ENCODE data around the gene MEGF6.

Gene MEGF6

GRCh38 chr1:3453891-3454810 lies 157.2 kb downstream of the MEGF6 start, which contains the start of gene ARHGEF16:
ARHGEF16 (plus strand) TSS chr1:3454665; CDS start chr1:3463085, 8,420 bp downstream.
- peak; percentile 52 for DNase-seq

- peak; percentile 77 for DNase-seq
These were observed 158.0 kb downstream of the MEGF6 start for GRCh38 chr1:3453203-3453761.

GRCh38 chr1:3452866-3453175 lies 158.5 kb downstream of the MEGF6 start:
- DNase-seq = no peak

GRCh38 chr1:3451994-3452865 lies 159.1 kb downstream of the MEGF6 start:
- DNase-seq = no peak

GRCh38 chr1:3450983-3451382 lies 160.3 kb downstream of the MEGF6 start:
- DNase-seq = no peak

- no peak for DNase-seq
These were observed 161.0 kb downstream of the MEGF6 start for GRCh38 chr1:3450202-3450863.

GRCh38 chr1:3444736-3445135 lies 166.6 kb downstream of the MEGF6 start:
- no peak for DNase-seq

GRCh38 chr1:3444298-3444697 lies 167.0 kb downstream of the MEGF6 start:
- DNase-seq = no peak

- no peak for DNase-seq
These were observed 167.5 kb downstream of the MEGF6 start for GRCh38 chr1:3443807-3444206.

GRCh38 chr1:3442901-3443300 lies 168.4 kb downstream of the MEGF6 start:
- no peak for DNase-seq

GRCh38 chr1:3442331-3442730 lies 169.0 kb downstream of the MEGF6 start:
- DNase-seq = no peak

- no peak for DNase-seq
These were observed 169.4 kb downstream of the MEGF6 start for GRCh38 chr1:3441880-3442279.

- DNase-seq = no peak
These were observed 169.9 kb downstream of the MEGF6 start for GRCh38 chr1:3441410-3441847.

- DNase-seq = no peak
These were observed 170.4 kb downstream of the MEGF6 start for GRCh38 chr1:3440711-3441409.

GRCh38 chr1:3440300-3440681 lies 171.0 kb downstream of the MEGF6 start:
- no peak for DNase-seq
